HG02884 (cell line): Measurements from ENCODE around the gene SPDYE17.
"Not testable (repeated sequence)": the region's sequence is repeated elsewhere in the genome, so short reads cannot be mapped to it uniquely, and the experiment has no call there.

Experiments
- ATAC-seq: cut with Tn5 transposase; IDR thresholded peaks from one replicate; pipeline ENCODE4 v1.9.1; 2021; ENCODE audit warnings: mild to moderate bottlenecking, moderate library complexity; ENCODE audit not compliant: unreplicated experiment

SPDYE17 gene

GRCh38 chr7:76974793-76975579, 57.2 kb downstream of the SPDYE17 start:
- not testable (repeated sequence) for ATAC-seq

- not testable (repeated sequence) for ATAC-seq
These were observed 57.8 kb downstream of the SPDYE17 start for GRCh38 chr7:76974336-76974735.

- ATAC-seq: not testable (repeated sequence)
These were observed 59.8 kb downstream of the SPDYE17 start for GRCh38 chr7:76972391-76972790.
